Neural progenitor cell (in vitro differentiated cells): ENCODE results near the gene IQSEC2. TPM values are rescaled to one million over a fixed set of nuclear protein-coding genes. Genes with fewer than 3 reads are reported as not detected.
A peak's percentile ranks its signal among the peaks of the same experiment; 100 is the strongest.

ENCODE experiments used
- DNase-seq: peaks from one replicate; pipeline ENCODE4 v3.0.0-alpha.2; 2016; ENCODE audit warnings: low spot score
- H2AFZ ChIP-seq: fragments of 200-600 bp; sonication (generic); replicated peaks from 2 replicates; pipeline ENCODE4 v1.6.1; 2016; ENCODE audit warnings: antibody characterized with exemption
- H3F3A ChIP-seq: fragments of 200-600 bp; sonication (generic); 2 replicates; pipeline ENCODE4 v1.6.1; 2016; ENCODE audit warnings: antibody characterized with exemption, low read depth
- H3K27ac ChIP-seq: fragments of 200-600 bp; sonication (generic); 2 replicates; pipeline ENCODE4 v1.5.1; 2016; ENCODE audit warnings: mild to moderate bottlenecking
- H3K27me3 ChIP-seq: fragments of 200-600 bp; sonication (generic); 2 replicates; pipeline ENCODE4 v1.6.1; 2016; ENCODE audit warnings: mild to moderate bottlenecking, moderate library complexity
- H3K36me3 ChIP-seq: fragments of 200-600 bp; sonication (generic); 2 replicates; pipeline ENCODE4 v1.5.1; 2016
- H3K4me1 ChIP-seq: fragments of 200-600 bp; sonication (generic); 2 replicates; pipeline ENCODE4 v1.6.1; 2016; ENCODE audit warnings: mixed run types
- H3K4me2 ChIP-seq: fragments of 200-600 bp; sonication (generic); 2 replicates; pipeline ENCODE4 v1.6.1; 2016
- H3K4me3 ChIP-seq: fragments of 200-600 bp; sonication (generic); 2 replicates; pipeline ENCODE4 v1.5.1; 2016
- H3K79me2 ChIP-seq: fragments of 200-600 bp; sonication (generic); 2 replicates; pipeline ENCODE4 v1.6.1; 2016; ENCODE audit warnings: low read depth
- H3K9ac ChIP-seq: fragments of 200-600 bp; sonication (generic); 2 replicates; pipeline ENCODE4 v1.6.1; 2016
- H3K9me3 ChIP-seq: fragments of 200-600 bp; sonication (generic); 2 replicates; pipeline ENCODE4 v1.5.1; 2016; ENCODE audit warnings: low read depth
- H4K20me1 ChIP-seq: fragments of 200-600 bp; sonication (generic); 2 replicates; pipeline ENCODE4 v1.6.1; 2016; ENCODE audit warnings: low read depth
- H3K27ac Mint-ChIP-seq: 3 replicates; pipeline ENCODE4 v1.8.0; 2021; ENCODE audit warnings: mixed read lengths
- H3K27me3 Mint-ChIP-seq: 2 replicates; pipeline ENCODE4 v1.8.0; 2022; ENCODE audit warnings: low read depth, mild to moderate bottlenecking, inconsistent platforms, moderate library complexity, mixed read lengths; ENCODE audit not compliant: insufficient read depth
- H3K36me3 Mint-ChIP-seq: 3 replicates; pipeline ENCODE4 v1.8.0; 2021; ENCODE audit warnings: mixed read lengths
- H3K4me1 Mint-ChIP-seq: 3 replicates; pipeline ENCODE4 v1.8.0; 2021; ENCODE audit warnings: mixed read lengths
- H3K4me3 Mint-ChIP-seq: 3 replicates; pipeline ENCODE4 v1.8.0; 2021; ENCODE audit warnings: mild to moderate bottlenecking, moderate library complexity, mixed read lengths
- H3K9me3 Mint-ChIP-seq: 3 replicates; pipeline ENCODE4 v1.8.0; 2020; ENCODE audit warnings: mixed read lengths
- EZH2 ChIP-seq: fragments of 200-600 bp; sonication (generic); IDR thresholded peaks from 2 replicates; pipeline ENCODE4 v1.6.1; 2017; ENCODE audit warnings: antibody characterized with exemption, mild to moderate bottlenecking, moderate library complexity
- EZH2phosphoT487 ChIP-seq: fragments of 200-600 bp; sonication (generic); IDR thresholded peaks from 2 replicates; pipeline ENCODE4 v1.6.1; 2017; ENCODE audit warnings: antibody characterized with exemption
- total RNA-seq: library from RNA; depleted of rRNA; stranded (reverse); fragments of >200 nt; gene quantifications from 2 replicates; pipeline ENCODE4 v1.2.3, GENCODE V29; 2015; ENCODE audit warnings: low replicate concordance
- TF ChIP-seq, protein P1 (sequence below): fragments of 200-600 bp; sonication (generic); IDR thresholded peaks from 2 replicates; pipeline ENCODE4 v1.5.1; 2017; ENCODE audit warnings: antibody characterized with exemption, mild to moderate bottlenecking

The IQSEC2 gene
- total RNA-seq, 1 donor from 2014 or later: 3.5 TPM

DNA sequence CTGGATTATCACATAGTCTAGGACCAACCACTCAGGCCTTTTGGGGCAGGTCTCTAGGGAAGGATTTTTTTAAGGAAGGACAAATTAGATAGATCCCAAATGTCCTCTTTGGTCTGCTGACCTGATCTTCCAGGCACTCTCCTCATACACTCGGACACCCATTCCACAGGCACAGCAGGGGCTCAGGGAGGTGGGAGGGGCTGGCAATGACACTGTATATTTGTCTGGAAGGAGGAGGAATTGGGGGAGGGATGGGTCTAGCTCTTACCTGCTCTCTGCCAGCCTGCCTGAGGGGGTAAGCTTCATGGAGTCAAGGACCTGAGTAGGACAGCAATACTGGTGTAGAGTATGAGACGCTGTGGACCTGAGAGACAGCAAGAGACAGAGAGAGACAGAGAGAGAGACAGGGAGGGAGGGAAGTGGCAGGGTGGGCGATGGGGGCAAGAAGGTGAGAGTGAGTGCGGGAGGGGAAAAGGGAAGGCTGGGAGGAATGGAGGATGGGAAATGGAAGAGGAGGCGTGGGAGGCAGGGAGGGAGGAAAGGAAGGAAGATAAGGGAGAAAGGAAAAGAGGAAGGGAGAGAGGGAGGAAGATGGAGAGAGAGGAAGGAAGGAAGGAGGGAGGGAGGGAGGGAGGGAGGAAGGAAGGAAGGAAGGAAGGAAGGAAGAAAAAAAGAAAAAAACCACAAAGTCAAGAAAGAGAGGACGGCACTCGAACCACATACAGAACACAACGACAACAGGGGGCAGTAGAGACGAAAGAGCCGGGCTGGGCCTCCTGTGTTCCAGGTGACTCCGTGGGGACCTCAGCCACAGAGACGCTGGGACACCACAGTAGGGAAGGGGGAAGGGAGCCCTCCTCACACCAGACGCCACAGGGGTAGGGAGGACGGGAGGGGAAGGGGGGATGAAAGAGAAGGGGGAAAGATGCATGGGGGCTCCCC lies 1.8 kb downstream of the IQSEC2 start:
- peaks cover 17% of the 10 kb centered on the region for H3K4me1 Mint-ChIP-seq
- peaks cover 8% of the 10 kb centered on the region for H3K27me3 Mint-ChIP-seq
- Histone ChIP-seq H3K4me2 (no peak overlapping the region), H4K20me1 (no peaks in the 10 kb centered on the region), H3F3A (no peaks in the 10 kb centered on the region), H3K27ac (no peak overlapping the region), H3K27me3 (no peaks in the 10 kb centered on the region), H3K36me3 (no peaks in the 10 kb centered on the region), H3K79me2 (no peaks in the 10 kb centered on the region), H3K9me3 (no peaks in the 10 kb centered on the region), H3K9ac (no peak overlapping the region), H2AFZ (no peak overlapping the region), H3K4me3 (no peak overlapping the region), H3K4me1 (peaks cover 6% of the 10 kb centered on the region)
- H3K27ac Mint-ChIP-seq: peak overlapping the region; percentile 60
- TF ChIP-seq, protein P1, sequence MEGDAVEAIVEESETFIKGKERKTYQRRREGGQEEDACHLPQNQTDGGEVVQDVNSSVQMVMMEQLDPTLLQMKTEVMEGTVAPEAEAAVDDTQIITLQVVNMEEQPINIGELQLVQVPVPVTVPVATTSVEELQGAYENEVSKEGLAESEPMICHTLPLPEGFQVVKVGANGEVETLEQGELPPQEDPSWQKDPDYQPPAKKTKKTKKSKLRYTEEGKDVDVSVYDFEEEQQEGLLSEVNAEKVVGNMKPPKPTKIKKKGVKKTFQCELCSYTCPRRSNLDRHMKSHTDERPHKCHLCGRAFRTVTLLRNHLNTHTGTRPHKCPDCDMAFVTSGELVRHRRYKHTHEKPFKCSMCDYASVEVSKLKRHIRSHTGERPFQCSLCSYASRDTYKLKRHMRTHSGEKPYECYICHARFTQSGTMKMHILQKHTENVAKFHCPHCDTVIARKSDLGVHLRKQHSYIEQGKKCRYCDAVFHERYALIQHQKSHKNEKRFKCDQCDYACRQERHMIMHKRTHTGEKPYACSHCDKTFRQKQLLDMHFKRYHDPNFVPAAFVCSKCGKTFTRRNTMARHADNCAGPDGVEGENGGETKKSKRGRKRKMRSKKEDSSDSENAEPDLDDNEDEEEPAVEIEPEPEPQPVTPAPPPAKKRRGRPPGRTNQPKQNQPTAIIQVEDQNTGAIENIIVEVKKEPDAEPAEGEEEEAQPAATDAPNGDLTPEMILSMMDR: peak; percentile 10
- TF ChIP-seq EZH2: no peak
- DNase-seq: no peak
- no peaks in the 10 kb centered on the region for H3K9me3 Mint-ChIP-seq
- no peak overlapping the region for H3K4me3 Mint-ChIP-seq
- no peaks in the 10 kb centered on the region for H3K36me3 Mint-ChIP-seq

DNA sequence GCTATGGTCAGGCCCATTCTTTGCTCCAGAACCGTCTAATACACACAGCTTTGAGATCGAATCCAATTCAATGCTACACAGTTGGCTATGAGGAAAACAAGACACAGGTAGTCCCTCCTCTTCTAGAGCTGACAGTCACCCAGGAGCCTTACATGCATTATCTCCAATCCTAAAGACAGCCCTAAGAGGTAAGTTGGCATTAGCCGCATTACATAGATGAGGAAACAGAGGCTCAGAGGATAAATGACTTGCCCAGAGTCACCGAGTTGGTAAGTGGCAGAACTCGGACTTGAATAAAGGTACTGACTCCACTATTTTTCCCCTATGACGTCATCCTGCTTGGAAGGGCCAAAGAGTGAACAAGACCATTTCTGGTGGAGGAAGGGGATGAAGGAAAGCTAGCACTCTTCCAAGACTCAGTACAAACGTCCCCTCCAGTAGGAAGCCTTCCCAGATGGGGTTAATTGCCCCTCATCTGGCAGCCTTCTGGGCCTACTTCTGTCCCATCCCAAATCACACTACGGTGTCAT lies 8.5 kb downstream of the IQSEC2 start:
- Histone ChIP-seq H3K27ac (no peak overlapping the region), H3K9me3 (no peaks in the 10 kb centered on the region), H3K4me1 (no peaks in the 10 kb centered on the region), H3K4me2 (no peak overlapping the region), H3K4me3 (no peak overlapping the region), H3K9ac (no peak overlapping the region), H3K36me3 (no peaks in the 10 kb centered on the region), H4K20me1 (no peaks in the 10 kb centered on the region), H3F3A (no peaks in the 10 kb centered on the region), H3K27me3 (no peaks in the 10 kb centered on the region), H2AFZ (no peak overlapping the region), H3K79me2 (no peaks in the 10 kb centered on the region)
- H3K27ac Mint-ChIP-seq: no peak overlapping the region
- no peak for DNase-seq
- H3K36me3 Mint-ChIP-seq: no peaks in the 10 kb centered on the region
- H3K9me3 Mint-ChIP-seq: no peaks in the 10 kb centered on the region
- TF ChIP-seq EZH2: no peak
- no peak for TF ChIP-seq EZH2phosphoT487
- TF ChIP-seq, protein P1: no peak
- no peak overlapping the region for H3K4me3 Mint-ChIP-seq
- no peaks in the 10 kb centered on the region for H3K27me3 Mint-ChIP-seq
- H3K4me1 Mint-ChIP-seq: no peaks in the 10 kb centered on the region

DNA sequence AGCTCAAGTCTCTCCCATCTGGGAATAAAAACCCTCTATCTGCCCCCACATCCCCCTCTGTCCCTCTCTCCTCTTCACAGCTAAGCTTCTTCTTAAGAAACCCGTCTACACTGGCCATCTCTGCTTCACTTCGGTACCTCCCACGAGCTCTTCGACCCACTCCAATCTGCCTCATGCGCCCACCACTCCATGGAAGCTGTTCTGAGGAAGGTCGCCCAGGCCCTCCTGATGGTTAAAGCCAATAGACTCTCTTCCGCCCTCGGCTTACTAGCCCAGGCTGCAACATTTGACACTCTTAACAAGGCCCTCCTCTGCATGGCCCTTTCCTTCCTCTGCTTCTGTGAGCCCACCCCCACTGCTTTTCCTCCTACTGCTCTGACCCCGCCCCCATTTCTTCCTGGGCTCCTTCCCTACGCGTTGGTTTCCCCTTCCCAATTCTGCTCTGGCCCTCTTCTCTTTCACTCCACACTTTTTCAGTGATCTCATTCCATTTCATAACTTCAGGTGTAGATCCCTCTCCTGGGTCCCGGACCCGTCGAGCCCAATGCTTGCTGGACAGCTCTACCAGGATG lies 11.8 kb downstream of the IQSEC2 start:
- no peaks in the 10 kb centered on the region for H3K36me3 Mint-ChIP-seq
- no peak overlapping the region for H3K4me2 ChIP-seq
- no peaks in the 10 kb centered on the region for H3K4me1 ChIP-seq
- no peak overlapping the region for H3K9ac ChIP-seq
- H3K9me3 Mint-ChIP-seq: no peaks in the 10 kb centered on the region
- TF ChIP-seq, protein P1: no peak
- no peak for TF ChIP-seq EZH2
- TF ChIP-seq EZH2phosphoT487: no peak
- H3K4me3 Mint-ChIP-seq: no peak overlapping the region
- no peaks in the 10 kb centered on the region for H3K36me3 ChIP-seq
- no peaks in the 10 kb centered on the region for H3K79me2 ChIP-seq
- H3K9me3 ChIP-seq: no peaks in the 10 kb centered on the region
- H3K27ac Mint-ChIP-seq: no peak overlapping the region
- H3F3A ChIP-seq: no peaks in the 10 kb centered on the region
- H4K20me1 ChIP-seq: no peaks in the 10 kb centered on the region
- peaks cover 5% of the 10 kb centered on the region for H3K27me3 Mint-ChIP-seq
- no peaks in the 10 kb centered on the region for H3K27me3 ChIP-seq
- peaks cover 8% of the 10 kb centered on the region for H3K4me1 Mint-ChIP-seq
- H3K27ac ChIP-seq: no peak overlapping the region
- no peak for DNase-seq
- no peak overlapping the region for H3K4me3 ChIP-seq
- H2AFZ ChIP-seq: no peak overlapping the region
